Cardiac muscle cell (in vitro differentiated cells and primary cell): ENCODE data around the gene KLK12. TPM values are rescaled to one million over a fixed set of nuclear protein-coding genes. Genes with fewer than 3 reads are reported as not detected.
"Not testable (repeated sequence)": the region's sequence is repeated elsewhere in the genome, so short reads cannot be mapped to it uniquely, and the experiment has no call there.

ENCODE experiments used
- DNase-seq, 2 donors: peaks; one replicate each; pipeline versions ENCODE4 v3.0.0 to v3.0.0-alpha.2; 2010 to 2017; ENCODE audit warnings: low read depth in 1 of 2, low spot score in 1 of 2
- H3K27ac ChIP-seq: fragments of 200-600 bp; sonication (generic); 2 replicates; pipeline ENCODE4 v1.5.1; 2016
- H3K27me3 ChIP-seq: fragments of 200-600 bp; sonication (generic); 2 replicates; pipeline ENCODE4 v1.6.0; 2016; ENCODE audit warnings: control low read depth
- H3K36me3 ChIP-seq: fragments of 200-600 bp; sonication (generic); 2 replicates; pipeline ENCODE4 v1.5.1; 2016; ENCODE audit warnings: control low read depth
- H3K4me1 ChIP-seq: fragments of 200-600 bp; sonication (generic); 2 replicates; pipeline ENCODE4 v1.8.1; 2017; ENCODE audit warnings: low read depth, mild to moderate bottlenecking, mixed run types
- H3K4me3 ChIP-seq: fragments of 200-600 bp; sonication (generic); 2 replicates; pipeline ENCODE4 v1.5.1; 2016; ENCODE audit warnings: mild to moderate bottlenecking
- H3K9me3 ChIP-seq: fragments of 200-600 bp; sonication (generic); 2 replicates; pipeline ENCODE4 v1.5.1; 2017; ENCODE audit warnings: low read depth, mild to moderate bottlenecking, control low read depth
- polyA plus RNA-seq: library from polyadenylated mRNA; unstranded; fragments of >200 nt; fragmentation: Nextera tagmentation; extraction: Ambion mirVana; gene quantifications from 2 replicates; pipeline ENCODE4 v1.2.1, GENCODE V29; 2016
- total RNA-seq: library from RNA; depleted of rRNA; stranded (reverse); fragments of >200 nt; gene quantifications from 2 replicates; pipeline ENCODE4 v1.2.3, GENCODE V29; 2016
- TF ChIP-seq, protein P1 (sequence below): IDR thresholded peaks from 2 replicates; pipeline ENCODE4 v1.5.1; 2012; ENCODE audit warnings: low read depth, mild to moderate bottlenecking, low read length

The KLK12 gene
- total and polyA plus RNA-seq, 2 experiments from 2014 or later, result not detected

DNA sequence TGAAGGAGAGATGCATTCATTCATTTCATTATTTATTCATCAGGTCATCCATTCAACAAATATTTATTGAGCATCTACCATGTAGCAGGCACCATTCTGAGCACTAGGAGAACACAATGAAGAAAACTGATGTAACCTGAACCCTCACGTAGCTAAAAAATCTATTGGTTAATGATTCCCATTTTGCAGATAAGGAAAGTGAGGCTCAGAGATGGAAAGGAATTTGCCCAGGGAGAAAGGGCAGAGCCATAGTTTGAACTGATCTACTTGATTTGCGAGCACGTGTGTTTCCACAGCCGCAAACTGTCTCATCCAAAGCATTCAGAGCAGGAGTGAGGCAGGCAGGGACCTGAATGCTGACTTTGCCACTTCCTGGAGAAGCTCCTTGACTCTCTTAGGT is 36.1 kb downstream of the KLK12 start:
- TF ChIP-seq, protein P1, sequence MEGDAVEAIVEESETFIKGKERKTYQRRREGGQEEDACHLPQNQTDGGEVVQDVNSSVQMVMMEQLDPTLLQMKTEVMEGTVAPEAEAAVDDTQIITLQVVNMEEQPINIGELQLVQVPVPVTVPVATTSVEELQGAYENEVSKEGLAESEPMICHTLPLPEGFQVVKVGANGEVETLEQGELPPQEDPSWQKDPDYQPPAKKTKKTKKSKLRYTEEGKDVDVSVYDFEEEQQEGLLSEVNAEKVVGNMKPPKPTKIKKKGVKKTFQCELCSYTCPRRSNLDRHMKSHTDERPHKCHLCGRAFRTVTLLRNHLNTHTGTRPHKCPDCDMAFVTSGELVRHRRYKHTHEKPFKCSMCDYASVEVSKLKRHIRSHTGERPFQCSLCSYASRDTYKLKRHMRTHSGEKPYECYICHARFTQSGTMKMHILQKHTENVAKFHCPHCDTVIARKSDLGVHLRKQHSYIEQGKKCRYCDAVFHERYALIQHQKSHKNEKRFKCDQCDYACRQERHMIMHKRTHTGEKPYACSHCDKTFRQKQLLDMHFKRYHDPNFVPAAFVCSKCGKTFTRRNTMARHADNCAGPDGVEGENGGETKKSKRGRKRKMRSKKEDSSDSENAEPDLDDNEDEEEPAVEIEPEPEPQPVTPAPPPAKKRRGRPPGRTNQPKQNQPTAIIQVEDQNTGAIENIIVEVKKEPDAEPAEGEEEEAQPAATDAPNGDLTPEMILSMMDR, result no peak
- no peak overlapping the region for H3K4me3 ChIP-seq

DNA sequence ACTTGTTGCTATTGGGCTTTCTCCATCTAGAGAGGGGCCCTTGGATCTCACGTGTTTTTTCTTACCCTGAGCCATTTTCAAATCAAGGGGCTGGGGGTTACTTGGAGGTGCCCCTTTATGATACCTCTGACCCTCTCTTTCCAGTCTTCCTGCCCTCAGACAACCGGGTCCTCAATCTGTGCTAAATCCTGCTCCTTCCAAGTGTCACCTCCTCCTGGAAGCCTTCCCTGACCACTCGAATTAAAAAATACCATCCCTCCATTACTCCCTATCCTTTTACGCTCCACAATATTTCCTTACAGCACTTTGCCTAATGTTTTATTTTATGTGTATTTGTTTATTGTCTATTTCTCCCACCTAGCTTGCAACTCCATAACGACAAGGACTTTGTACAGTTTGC is 36.7 kb downstream of the KLK12 start:
- Histone ChIP-seq H3K27ac (no peak overlapping the region), H3K9me3 (no peaks in the 10 kb centered on the region), H3K36me3 (no peaks in the 10 kb centered on the region), H3K4me1 (no peaks in the 10 kb centered on the region), H3K27me3 (no peaks in the 10 kb centered on the region), H3K4me3 (no peak overlapping the region)
- TF ChIP-seq, protein P1, result no peak
- no peak for DNase-seq

More for the DNA sequence above, 36.1 kb downstream of the KLK12 start:
- Histone ChIP-seq H3K9me3 (no peaks in the 10 kb centered on the region), H3K4me1 (no peaks in the 10 kb centered on the region), H3K36me3 (no peaks in the 10 kb centered on the region), H3K27ac (no peak overlapping the region), H3K27me3 (no peaks in the 10 kb centered on the region)
- DNase-seq, result no peak

DNA sequence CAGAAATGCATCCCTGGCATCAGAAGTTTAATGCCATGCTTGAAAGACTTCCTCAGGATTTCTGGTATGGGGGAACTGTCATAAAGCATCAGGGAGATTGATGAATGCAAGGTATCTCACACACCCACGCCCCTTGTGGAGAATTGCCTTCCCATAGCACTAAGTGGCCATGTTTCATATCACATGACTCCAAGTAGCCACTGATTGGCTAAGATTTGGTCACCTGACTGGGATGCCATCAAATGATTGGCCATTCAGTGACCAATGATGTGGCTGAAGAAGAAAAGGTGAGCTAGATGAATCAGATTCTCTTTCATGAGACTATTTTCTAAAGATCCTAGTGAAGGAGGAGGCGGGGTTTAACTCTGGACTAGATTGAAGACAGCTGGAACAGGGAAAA is 40.7 kb downstream of the KLK12 start:
- H3K4me1 ChIP-seq, result no peaks in the 10 kb centered on the region
- TF ChIP-seq, protein P1, result no peak
- no peaks in the 10 kb centered on the region for H3K36me3 ChIP-seq
- DNase-seq, result no peak
- H3K27ac ChIP-seq, result no peak overlapping the region
- H3K9me3 ChIP-seq, result no peaks in the 10 kb centered on the region
- no peaks in the 10 kb centered on the region for H3K27me3 ChIP-seq
- no peak overlapping the region for H3K4me3 ChIP-seq

DNA sequence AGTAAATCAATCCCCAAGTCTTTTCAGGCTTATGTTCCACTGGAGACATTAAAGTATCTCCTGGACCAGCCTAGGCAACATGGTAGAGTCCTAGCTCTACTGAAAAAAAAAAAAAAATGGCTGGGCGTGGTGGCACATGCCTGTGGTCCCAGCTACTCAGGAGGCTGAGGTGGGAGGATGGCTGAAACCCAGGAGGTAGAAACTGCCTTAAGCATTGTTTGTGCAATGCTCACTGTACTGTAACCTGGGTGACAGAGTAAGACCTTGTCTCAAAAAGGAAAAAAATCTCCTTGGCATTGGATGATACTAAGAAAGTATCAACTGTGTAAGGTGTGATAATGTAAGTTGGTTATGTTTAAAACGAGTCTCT is 42.2 kb downstream of the KLK12 start:
- Histone ChIP-seq H3K27me3 (peaks cover 7% of the 10 kb centered on the region), H3K4me1 (no peaks in the 10 kb centered on the region), H3K9me3 (no peaks in the 10 kb centered on the region), H3K36me3 (no peaks in the 10 kb centered on the region), H3K27ac (no peak overlapping the region), H3K4me3 (no peak overlapping the region)
- no peak for DNase-seq
- TF ChIP-seq, protein P1, result no peak

DNA sequence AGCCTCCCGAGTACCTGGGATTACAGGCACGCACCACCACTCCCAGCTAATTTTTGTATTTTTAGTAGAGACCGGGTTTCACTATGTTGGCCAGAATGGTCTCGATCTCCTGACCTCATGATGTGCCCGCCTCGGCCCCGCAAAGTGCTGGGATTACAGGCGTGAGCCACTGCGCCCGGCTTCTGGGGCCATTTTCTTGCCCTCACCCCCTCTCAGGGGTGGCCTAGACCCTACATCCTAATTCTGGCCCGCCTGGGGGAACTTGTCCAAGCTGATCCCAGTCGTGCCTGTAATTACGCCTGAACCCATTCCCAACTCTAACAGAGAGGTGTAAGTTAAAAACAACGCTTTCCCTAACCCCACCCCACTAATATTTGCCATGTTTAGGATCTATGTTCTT is 50.4 kb downstream of the KLK12 start:
- not testable (repeated sequence) for DNase-seq, H3K4me1 ChIP-seq, H3K4me3 ChIP-seq, H3K27ac ChIP-seq, H3K36me3 ChIP-seq, H3K9me3 ChIP-seq
- peaks cover 36% of the 10 kb centered on the region for H3K27me3 ChIP-seq

DNA sequence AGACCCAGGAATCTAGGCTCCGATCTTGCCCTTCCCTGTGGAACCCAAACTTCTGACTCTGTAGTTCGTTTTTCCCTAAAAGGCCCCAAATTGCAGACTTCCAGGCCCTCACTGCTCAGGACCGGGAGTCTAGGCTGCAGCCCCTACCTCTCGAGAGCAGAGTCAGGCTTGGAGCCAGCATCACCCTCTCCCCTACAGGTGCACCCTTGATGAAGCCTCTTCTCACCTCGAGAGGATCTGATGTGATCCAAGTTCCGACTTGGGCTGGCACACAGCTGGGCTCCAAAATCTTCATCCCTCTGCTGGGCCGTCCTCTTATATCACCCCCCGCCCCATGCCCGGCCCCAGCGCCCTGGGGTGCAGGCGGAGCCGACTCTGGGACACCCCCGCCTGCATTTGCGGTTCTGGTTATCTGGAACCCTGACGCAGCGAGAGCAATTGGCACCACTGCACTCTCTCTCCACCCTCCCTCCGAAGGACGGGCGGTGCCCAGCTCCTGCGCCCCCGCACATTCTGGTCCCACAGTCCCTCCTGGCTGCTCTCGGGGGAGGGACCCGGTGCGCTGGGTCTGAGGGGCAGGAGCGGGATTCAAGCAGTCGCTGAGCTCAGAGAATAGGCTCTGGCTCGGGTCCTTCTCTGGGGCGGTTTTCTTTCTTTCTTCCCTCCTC is 51.0 kb downstream of the KLK12 start, which contains the start of gene KLK7:
KLK7 (minus strand) TSS at position 293 of the 668 bp plus-strand sequence. CDS start 1,518 bp downstream, outside the sequence.
- Histone ChIP-seq H3K36me3 (no peaks in the 10 kb centered on the region), H3K4me1 (no peaks in the 10 kb centered on the region), H3K27me3 (peaks cover 34% of the 10 kb centered on the region), H3K4me3 (no peak within 1 kb of the TSS), H3K27ac (no peak within 1 kb of the TSS), H3K9me3 (no peaks in the 10 kb centered on the region)
- DNase-seq, result no peak
- TF ChIP-seq, protein P1, result no peak
